HG02763 (cell line): ENCODE measurements around the gene ARL17B.
"Not testable (repeated sequence)": the region's sequence is repeated elsewhere in the genome, so short reads cannot be mapped to it uniquely, and the experiment has no call there.

ENCODE experiments used
- ATAC-seq: cut with Tn5 transposase; IDR thresholded peaks from one replicate; pipeline ENCODE4 v1.9.1; 2021; ENCODE audit warnings: mild to moderate bottlenecking, moderate library complexity; ENCODE audit not compliant: unreplicated experiment

Gene ARL17B

DNA sequence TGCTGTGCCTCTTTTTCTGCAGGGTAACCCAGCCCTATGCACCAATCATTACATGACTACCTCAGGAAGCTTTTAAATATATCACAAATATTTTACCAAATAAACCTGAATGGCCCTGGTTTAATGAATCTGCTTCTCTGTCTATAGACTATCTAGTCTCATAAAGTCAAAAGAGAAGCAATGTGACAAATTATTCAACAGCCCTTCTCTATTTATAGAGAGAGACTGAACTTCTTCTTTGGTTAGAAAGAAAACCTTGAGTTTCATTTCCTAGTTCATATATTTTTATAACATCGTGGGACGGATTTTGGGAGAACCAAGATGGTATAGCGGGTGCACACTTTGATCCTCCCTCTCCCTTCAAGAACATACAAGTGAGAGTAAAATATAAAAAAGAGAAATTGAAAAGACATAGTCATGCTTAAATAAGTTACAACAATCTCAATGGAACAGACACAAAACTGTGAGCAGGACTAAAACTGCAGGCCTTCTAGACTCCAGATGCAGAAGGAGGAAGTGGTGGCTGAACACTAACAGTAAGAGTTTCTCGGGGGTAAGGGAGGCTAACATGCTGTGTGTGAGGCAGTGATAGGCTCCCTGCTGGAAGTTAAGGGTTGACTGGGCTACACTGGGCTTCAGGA lies 70.5 kb downstream of the ARL17B start:
- ATAC-seq: peak; percentile 80

- not testable (repeated sequence) for ATAC-seq
Observed at GRCh38 chr17:46287587-46287986, 74.0 kb downstream of the ARL17B start.

- ATAC-seq: not testable (repeated sequence)
Observed at GRCh38 chr17:46286764-46287221, 74.8 kb downstream of the ARL17B start.

- not testable (repeated sequence) for ATAC-seq
Observed at GRCh38 chr17:46285500-46285899, 76.1 kb downstream of the ARL17B start.

DNA sequence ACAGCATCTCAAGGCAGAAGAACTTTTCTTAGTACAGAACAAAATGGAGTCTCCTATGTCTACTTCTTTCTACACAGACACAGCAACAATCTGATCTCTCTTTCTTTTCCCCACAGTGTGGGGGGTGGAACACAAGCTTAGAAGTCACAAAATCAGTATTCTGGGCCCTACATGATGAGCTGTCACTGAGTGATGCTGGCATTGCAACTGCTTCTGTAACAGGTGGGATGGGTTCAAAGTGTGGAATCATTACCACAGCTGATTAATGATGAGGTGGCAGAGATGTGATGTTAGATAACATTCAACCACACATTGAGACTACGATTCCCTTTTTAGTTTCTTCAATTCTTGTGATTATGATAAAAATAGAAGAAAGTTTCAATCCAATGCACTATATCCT lies 77.1 kb downstream of the ARL17B start:
- ATAC-seq: not testable (repeated sequence)

- not testable (repeated sequence) for ATAC-seq
Observed at GRCh38 chr17:46282635-46283034, 78.9 kb downstream of the ARL17B start.

DNA sequence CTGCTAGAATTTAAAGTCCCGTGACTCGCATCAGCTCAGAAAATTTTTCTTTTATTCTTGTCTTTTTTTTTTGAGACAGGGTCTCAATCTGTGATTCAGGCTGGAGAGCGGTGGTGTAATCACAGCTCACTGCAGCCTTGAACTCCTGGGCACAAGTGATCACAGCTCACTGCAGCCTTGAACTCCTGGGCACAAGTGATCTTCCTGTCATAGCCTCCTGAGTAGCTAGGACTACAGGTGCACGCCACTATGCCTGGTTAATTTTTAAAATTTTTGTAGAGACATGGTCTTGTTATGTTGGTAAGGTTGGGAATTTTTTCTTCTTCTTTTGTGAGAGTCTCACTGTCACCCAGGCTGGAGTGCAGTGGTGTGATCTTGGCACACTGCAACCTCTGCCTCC lies 80.2 kb downstream of the ARL17B start:
- ATAC-seq: not testable (repeated sequence)

DNA sequence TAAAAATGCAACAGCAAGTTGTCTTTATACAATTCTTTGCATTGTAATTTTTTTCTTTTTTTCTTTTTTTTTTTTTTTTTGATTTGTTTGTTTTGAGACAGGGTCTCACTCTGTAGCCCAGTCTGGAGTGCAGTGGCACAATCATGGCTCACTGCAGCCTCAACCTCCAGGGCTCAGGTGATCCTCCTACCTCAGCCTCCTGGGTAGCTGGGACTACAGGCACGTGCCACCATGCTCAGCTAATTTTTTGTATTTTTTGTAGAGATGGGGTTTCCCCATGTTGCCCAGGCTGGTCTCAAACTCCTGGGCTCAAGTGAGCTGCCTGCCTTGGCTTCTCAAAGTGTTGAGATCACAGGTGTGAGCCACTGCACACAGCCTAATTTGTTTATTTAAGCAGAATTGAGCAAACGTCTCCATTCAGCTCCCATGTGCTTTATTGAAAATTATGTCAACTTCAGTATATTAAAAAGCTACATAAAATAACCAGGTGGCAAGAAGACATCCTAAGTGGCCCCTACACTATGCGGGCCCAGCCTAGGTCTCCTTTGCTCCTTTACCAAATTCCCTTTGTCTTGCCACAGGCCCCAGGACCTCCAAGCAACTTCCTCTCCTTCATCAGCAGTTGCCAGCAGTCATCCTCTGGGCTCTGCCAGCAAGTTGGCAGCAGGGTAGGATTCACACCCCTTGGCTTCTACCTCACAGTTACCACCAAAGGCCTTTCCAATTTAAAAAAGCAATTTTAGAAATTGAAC lies 84.7 kb downstream of the ARL17B start:
- ATAC-seq: not testable (repeated sequence)

- no peak for ATAC-seq
Observed at GRCh38 chr17:46274238-46274637, 87.3 kb downstream of the ARL17B start.

GRCh38 chr17:46273541-46274236 lies 87.9 kb downstream of the ARL17B start:
- no peak for ATAC-seq

- ATAC-seq: no peak
Observed at GRCh38 chr17:46270032-46270431, 91.5 kb downstream of the ARL17B start.

DNA sequence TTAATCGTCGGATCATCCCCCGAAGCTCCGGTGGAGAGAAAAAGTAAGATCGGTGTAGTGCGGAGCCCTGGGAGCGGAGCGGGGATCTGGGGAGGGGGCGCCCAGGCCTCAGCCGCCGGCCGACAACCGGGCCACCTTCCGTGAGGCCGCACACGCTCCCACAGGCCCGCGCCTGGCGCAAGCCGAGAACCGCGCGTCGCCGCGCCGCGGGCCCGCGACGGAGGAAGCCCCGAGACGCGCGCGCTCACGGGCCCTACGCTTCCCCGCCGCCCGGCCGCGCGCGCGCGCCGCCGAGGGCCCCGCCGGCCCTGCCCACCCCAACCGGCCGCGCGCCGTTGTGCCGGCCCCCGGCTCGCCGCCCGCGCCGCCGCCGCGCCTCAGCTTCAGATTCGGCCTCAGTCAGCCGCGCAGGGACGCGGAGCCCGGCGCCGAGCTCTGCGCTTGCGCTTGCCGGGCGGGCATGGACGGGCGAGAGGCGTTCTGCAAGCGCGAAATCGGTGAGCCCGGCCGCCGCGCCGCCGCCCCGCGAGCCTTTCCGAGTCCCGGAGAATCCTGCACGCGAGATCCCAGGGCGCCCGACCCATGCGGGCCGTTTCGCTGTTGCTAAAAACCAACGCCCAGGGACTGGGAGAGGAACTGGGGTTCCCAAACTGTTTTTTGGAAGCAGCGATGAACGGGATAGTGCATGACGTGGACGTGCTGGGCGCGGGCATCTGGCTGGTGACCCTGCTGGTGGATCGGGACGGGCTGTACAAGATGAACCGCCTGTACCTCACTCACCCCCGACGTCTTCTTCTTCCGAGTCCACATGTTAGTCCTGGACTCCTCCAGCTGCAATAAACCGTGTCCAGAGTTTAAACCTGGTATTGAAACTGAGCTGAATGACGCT lies 94.7 kb downstream of the ARL17B start:
- peak; percentile 80 for ATAC-seq

DNA sequence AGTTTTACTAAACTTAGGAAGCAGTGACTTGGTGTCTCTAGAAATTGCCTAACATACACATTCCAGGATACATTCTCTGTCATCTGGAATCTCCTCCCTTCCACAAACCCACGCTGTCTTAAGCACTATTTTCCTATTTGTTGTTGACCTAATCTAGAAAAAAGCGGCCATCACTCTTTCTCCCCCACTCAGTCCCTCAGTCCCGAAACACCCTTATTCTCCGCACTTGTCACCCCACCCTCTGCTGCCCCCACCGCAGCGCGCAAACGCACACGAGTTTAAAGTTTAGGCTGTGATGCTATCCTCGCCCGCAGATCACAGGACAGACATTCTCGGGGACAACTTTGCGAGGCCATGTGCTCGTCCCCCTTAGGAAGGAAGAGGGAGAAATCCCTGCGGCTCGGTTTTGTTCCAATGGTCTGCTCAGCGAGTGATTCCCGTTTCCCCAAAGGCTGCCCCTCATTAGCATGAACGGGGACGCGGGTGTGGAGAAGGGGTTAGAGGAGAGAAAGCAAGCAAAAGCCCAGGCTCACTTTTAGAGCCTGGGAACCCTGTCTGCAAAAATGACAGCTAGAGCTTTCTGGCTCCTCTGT lies 95.4 kb downstream of the ARL17B start:
- ATAC-seq: not testable (repeated sequence)

DNA sequence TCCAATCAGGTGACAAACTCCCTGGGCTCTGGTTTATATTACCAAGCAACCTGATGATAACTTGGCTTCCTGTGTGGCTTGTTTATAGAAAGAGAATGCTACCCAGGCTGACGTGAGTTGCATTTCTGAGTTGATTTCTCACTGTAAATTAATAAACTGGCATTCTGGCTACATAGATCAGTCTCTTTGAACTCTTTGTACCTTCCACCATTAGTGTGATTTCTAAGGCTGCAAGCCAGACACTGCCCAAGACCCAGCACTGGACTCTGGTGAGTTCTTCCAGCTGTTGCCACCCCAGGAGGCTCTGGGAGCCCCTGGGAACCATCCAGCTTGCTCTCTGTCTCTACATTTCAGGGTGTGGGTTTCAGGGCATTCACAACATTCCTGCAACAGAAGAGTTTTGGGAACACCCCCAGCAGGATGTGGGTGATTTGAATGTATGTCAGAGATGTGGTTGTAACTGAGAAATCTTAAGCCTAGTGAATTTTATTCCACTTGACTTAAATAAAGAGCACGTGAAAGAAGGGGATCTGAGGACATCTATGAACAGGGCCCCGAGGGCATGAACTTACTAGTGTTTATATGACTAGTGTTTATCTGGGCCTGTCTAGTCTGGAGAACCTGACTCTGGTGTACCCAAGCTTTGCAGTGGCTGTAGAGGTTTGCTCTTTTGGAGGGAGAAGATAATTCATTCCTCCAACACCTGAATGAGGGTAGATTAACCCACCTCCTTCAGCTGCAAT lies 96.9 kb downstream of the ARL17B start:
- ATAC-seq: no peak

GRCh38 chr17:46262271-46262670 lies 99.3 kb downstream of the ARL17B start:
- ATAC-seq: no peak

GRCh38 chr17:46259845-46260661 lies 101.5 kb downstream of the ARL17B start:
- not testable (repeated sequence) for ATAC-seq

GRCh38 chr17:46256369-46256768 lies 105.2 kb downstream of the ARL17B start:
- ATAC-seq: not testable (repeated sequence)

DNA sequence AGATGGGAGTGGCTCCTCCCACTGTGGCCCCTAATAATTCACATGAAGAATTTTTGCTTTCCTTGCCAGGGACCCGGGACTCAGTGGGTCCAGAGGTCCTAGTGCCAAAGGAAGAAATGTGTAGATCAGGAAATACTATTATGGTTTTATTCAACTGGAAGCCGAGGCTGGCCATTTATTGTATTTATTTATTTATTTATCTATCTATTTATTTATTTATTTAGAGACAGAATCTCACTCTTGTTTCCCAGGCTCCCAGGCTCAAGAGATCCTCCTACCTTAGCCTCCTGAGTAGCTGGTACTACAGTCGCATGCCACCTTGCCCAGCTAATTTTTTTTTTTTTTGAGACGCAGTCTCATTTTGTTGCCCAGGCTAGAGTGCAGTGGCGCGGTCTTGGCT lies 107.4 kb downstream of the ARL17B start:
- not testable (repeated sequence) for ATAC-seq

DNA sequence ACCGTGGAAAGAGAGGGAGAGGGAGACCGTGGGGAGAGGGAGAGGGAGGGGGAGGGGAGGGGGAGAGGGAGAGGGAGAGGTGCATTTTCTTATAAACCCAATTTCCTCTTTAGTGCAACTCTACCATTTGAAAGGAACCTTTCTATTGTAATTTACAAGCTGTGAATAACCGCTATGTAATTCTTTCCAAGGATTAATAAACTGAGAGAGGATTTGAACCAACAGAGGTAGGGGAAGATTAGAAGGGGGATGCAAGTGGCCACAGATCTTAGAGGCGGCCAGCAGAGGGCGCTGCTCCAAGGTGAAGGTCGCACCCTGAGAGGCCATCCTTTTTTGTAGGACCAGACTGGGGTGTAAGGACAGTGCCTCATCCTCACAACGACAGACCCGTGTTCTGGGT lies 107.8 kb downstream of the ARL17B start:
- not testable (repeated sequence) for ATAC-seq
